Neuronal stem cell (in vitro differentiated cells): ENCODE data around the gene SYT1.

ENCODE experiments used
- DNase-seq: peaks from one replicate; pipeline ENCODE4 v3.0.0-alpha.2; 2013; ENCODE audit warnings: low spot score
- H2AFZ ChIP-seq: one replicate; pipeline ENCODE4 v1.6.1; 2013; ENCODE audit warnings: mild to moderate bottlenecking, low read length, inconsistent platforms
- H2AK5ac ChIP-seq: 2 replicates; pipeline ENCODE4 v1.6.1; 2013; ENCODE audit warnings: low read depth, mild to moderate bottlenecking, inconsistent platforms, low read length, moderate library complexity, mixed read lengths
- H2BK120ac ChIP-seq: 2 replicates; pipeline ENCODE4 v1.6.1; 2013; ENCODE audit warnings: low read depth, mild to moderate bottlenecking, inconsistent platforms, low read length, moderate library complexity, mixed read lengths
- H2BK12ac ChIP-seq: one replicate; pipeline ENCODE4 v1.6.1; 2013; ENCODE audit warnings: low read length, inconsistent platforms
- H2BK15ac ChIP-seq: 2 replicates; pipeline ENCODE4 v1.6.1; 2013; ENCODE audit warnings: mild to moderate bottlenecking, low read length, inconsistent platforms, mixed read lengths
- H2BK5ac ChIP-seq: one replicate; pipeline ENCODE4 v1.6.1; 2013; ENCODE audit warnings: inconsistent platforms, mild to moderate bottlenecking, low read length, moderate library complexity
- H3K14ac ChIP-seq: one replicate; pipeline ENCODE4 v1.6.1; 2013; ENCODE audit warnings: low read length, inconsistent platforms
- H3K18ac ChIP-seq: 2 replicates; pipeline ENCODE4 v1.6.1; 2013; ENCODE audit warnings: low read length, inconsistent platforms
- H3K23ac ChIP-seq: 2 replicates; pipeline ENCODE4 v1.6.1; 2013; ENCODE audit warnings: low read depth, mild to moderate bottlenecking, mixed read lengths, low read length, inconsistent platforms; ENCODE audit not compliant: poor library complexity
- H3K27ac ChIP-seq: replicated peaks from 3 replicates; pipeline ENCODE4 v1.5.1; 2013; ENCODE audit warnings: low read length, inconsistent platforms
- H3K27me3 ChIP-seq, 3 experiments: 2 replicates each; pipeline ENCODE4 v1.6.1; 2013; ENCODE audit warnings: low read length in 3 of 3, mild to moderate bottlenecking in 2 of 3, inconsistent platforms in 1 of 3, low read depth in 1 of 3, mixed read lengths in 1 of 3, moderate library complexity in 1 of 3; ENCODE audit not compliant: control insufficient read depth in 3 of 3, insufficient read depth in 3 of 3
- H3K36me3 ChIP-seq, 2 donors: replicated peaks in 1 of 2; 2 replicates each; pipeline ENCODE4 v1.6.1; 2013; ENCODE audit warnings: low read length in 2 of 2; ENCODE audit not compliant: control insufficient read depth in 2 of 2, insufficient read depth in 2 of 2
- H3K4ac ChIP-seq: 2 replicates; pipeline ENCODE4 v1.6.1; 2013; ENCODE audit warnings: inconsistent platforms, mild to moderate bottlenecking, low read length, moderate library complexity
- H3K4me1 ChIP-seq, 2 donors: 1 replicate in 1 of 2; 2 replicates in 1 of 2; pipeline ENCODE4 v1.6.1; 2013; ENCODE audit warnings: low read length in 2 of 2, low read depth in 1 of 2; ENCODE audit not compliant: control insufficient read depth in 2 of 2, insufficient read depth in 1 of 2
- H3K4me2 ChIP-seq: one replicate; pipeline ENCODE4 v1.6.1; 2013; ENCODE audit warnings: mild to moderate bottlenecking, low read length, inconsistent platforms; ENCODE audit not compliant: insufficient read depth, poor library complexity, severe bottlenecking
- H3K4me3 ChIP-seq, 2 donors: 2 replicates each; pipeline ENCODE4 v1.5.1; 2013; ENCODE audit warnings: low read length in 2 of 2, mild to moderate bottlenecking in 2 of 2, inconsistent platforms in 1 of 2, moderate library complexity in 1 of 2
- H3K79me1 ChIP-seq: one replicate; pipeline ENCODE4 v1.6.1; 2013; ENCODE audit warnings: low read depth, mild to moderate bottlenecking, inconsistent platforms, low read length, moderate library complexity
- H3K9ac ChIP-seq: one replicate; pipeline ENCODE4 v1.6.1; 2013; ENCODE audit warnings: mild to moderate bottlenecking, low read depth, low read length, inconsistent platforms; ENCODE audit not compliant: poor library complexity
- H3K9me3 ChIP-seq, 2 donors: replicated peaks in 1 of 2; 2 replicates each; pipeline versions ENCODE3 to v1.6.1; 2013; ENCODE audit warnings: low read length in 2 of 2, mild to moderate bottlenecking in 2 of 2, inconsistent platforms in 1 of 2, low read depth in 1 of 2, mixed read lengths in 1 of 2, moderate library complexity in 1 of 2; ENCODE audit not compliant: control insufficient read depth in 2 of 2, insufficient read depth in 1 of 2
- H4K8ac ChIP-seq: one replicate; pipeline ENCODE4 v1.6.1; 2013; ENCODE audit warnings: low read depth, mild to moderate bottlenecking, inconsistent platforms, low read length, moderate library complexity
- H4K91ac ChIP-seq: one replicate; pipeline ENCODE4 v1.6.1; 2013; ENCODE audit warnings: low read length, low read depth, mild to moderate bottlenecking, inconsistent platforms; ENCODE audit not compliant: poor library complexity
- WGBS, 2 donors: extraction: QIAGEN DNeasy Blood & Tissue Kit; methylation state at CpG; one replicate each; pipeline ENCODE4 v1.1.7; 2013; ENCODE audit warnings: missing lambda C conversion rate in 2 of 2, mixed read lengths in 1 of 2; ENCODE audit not compliant: insufficient read length in 2 of 2, insufficient replicate concordance in 1 of 2; ENCODE audit errors: extremely low coverage in 2 of 2; 5-methylcytosine and 5-hydroxymethylcytosine counted together

SYT1 gene

DNA sequence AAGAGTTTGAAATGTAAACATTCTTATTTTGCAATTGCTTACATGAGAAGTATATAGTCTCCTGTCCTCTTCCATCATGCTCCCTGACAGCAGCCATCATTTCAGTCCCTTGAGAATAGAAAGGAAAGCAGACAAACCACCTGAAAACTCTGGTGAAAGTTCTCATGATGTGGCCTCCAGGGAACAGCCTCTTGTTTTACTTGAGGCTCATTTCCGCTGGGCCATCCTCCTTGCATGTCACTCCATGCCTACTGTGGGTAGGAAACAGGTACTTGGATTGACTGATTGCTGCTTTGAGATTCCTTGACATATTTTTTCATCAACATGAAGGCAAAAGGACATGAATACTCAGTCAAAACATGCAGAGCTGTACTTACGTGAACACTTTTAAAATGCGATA is 6.0 kb downstream of the SYT1 start:
- Histone ChIP-seq H3K23ac (no peak overlapping the region), H4K8ac (no peak overlapping the region), H2BK12ac (no peak overlapping the region), H2BK5ac (no peak overlapping the region), H3K4me2 (no peak overlapping the region), H4K91ac (no peak overlapping the region), H3K18ac (no peak overlapping the region), H3K9ac (no peak overlapping the region), H2BK120ac (no peak overlapping the region), H3K79me1 (no peaks in the 10 kb centered on the region), H3K14ac (no peak overlapping the region), H3K4me3 (no peak overlapping the region), H3K27ac (no peak overlapping the region), H2AK5ac (no peak overlapping the region), H2BK15ac (no peak overlapping the region), H2AFZ (no peak overlapping the region), H3K9me3 (no peaks in the 10 kb centered on the region), H3K4me1 (peaks cover 0 to 7% of the 10 kb centered on the region in 2 donors), H3K36me3 (no peaks in the 10 kb centered on the region), H3K27me3 (no peaks in the 10 kb centered on the region), H3K4ac (no peak overlapping the region)
- no peak for DNase-seq
- WGBS, 2 donors = no CpG with 5 or more reads among the region's 3 CpGs

- Histone ChIP-seq H3K79me1 (no peaks in the 10 kb centered on the region), H2BK12ac (no peak overlapping the region), H3K4me3 (no peak overlapping the region), H3K4me1 (peaks cover 0 to 5% of the 10 kb centered on the region in 2 donors), H3K23ac (no peak overlapping the region), H3K4ac (no peak overlapping the region), H3K9ac (no peak overlapping the region), H3K4me2 (no peak overlapping the region), H2AFZ (no peak overlapping the region), H3K18ac (no peak overlapping the region), H3K36me3 (no peaks in the 10 kb centered on the region), H3K27me3 (no peaks in the 10 kb centered on the region), H2BK5ac (no peak overlapping the region), H4K8ac (no peak overlapping the region), H4K91ac (no peak overlapping the region), H3K14ac (no peak overlapping the region), H3K27ac (no peak overlapping the region), H2BK120ac (no peak overlapping the region), H2AK5ac (no peak overlapping the region), H3K9me3 (no peaks in the 10 kb centered on the region), H2BK15ac (no peak overlapping the region)
- no CpG with 5 or more reads among the region's 2 CpGs for WGBS, 2 donors
- DNase-seq = no peak
These were observed 7.0 kb downstream of the SYT1 start for GRCh38 chr12:78871566-78871965.

- no CpG with 5 or more reads among the region's 3 CpGs for WGBS, 2 donors
- no peak overlapping the region for H2BK12ac ChIP-seq
- H2BK15ac ChIP-seq = no peak overlapping the region
- H3K23ac ChIP-seq = no peak overlapping the region
- H3K18ac ChIP-seq = no peak overlapping the region
- no peaks in the 10 kb centered on the region for H3K36me3 ChIP-seq
- H3K79me1 ChIP-seq = peaks cover 2% of the 10 kb centered on the region
- no peak overlapping the region for H3K4me2 ChIP-seq
- H3K27ac ChIP-seq = no peak overlapping the region
- H3K9me3 ChIP-seq = peaks cover 0 to 4% of the 10 kb centered on the region in 2 donors
- H4K8ac ChIP-seq = no peak overlapping the region
- H2BK5ac ChIP-seq = no peak overlapping the region
- no peak overlapping the region for H3K14ac ChIP-seq
- no peak overlapping the region for H2AFZ ChIP-seq
- H3K27me3 ChIP-seq = no peaks in the 10 kb centered on the region
- no peak overlapping the region for H3K4ac ChIP-seq
- no peak overlapping the region for H4K91ac ChIP-seq
- H2BK120ac ChIP-seq = no peak overlapping the region
- H2AK5ac ChIP-seq = no peak overlapping the region
- H3K4me1 ChIP-seq = peaks cover 5 to 6% of the 10 kb centered on the region in 2 donors
- H3K4me3 ChIP-seq = no peak overlapping the region
- DNase-seq = no peak
- H3K9ac ChIP-seq = no peak overlapping the region
These were observed 13.9 kb downstream of the SYT1 start for GRCh38 chr12:78878459-78878858.

DNA sequence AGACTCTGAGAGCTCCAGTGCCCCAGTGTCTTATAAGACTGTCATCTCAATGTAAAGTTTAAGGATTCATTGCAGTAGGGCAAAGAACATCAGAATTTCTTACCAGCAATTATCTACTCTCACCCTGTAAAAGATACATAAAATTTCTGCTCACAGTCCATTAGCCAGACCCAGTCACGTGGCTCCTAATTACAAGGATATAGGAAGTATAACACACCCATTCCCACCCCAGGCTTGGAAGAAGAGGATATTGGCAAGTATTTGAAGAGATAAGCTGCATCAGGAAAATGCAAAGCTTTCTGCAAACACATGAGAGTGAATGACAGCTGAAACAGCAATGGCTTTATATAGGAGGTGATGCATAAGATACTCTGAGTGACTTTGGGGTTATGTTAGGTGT is 14.3 kb downstream of the SYT1 start:
- Histone ChIP-seq H3K14ac (no peak overlapping the region), H2AFZ (no peak overlapping the region), H3K79me1 (peaks cover 2% of the 10 kb centered on the region), H2BK15ac (no peak overlapping the region), H3K36me3 (no peaks in the 10 kb centered on the region), H3K27ac (no peak overlapping the region), H2BK12ac (no peak overlapping the region), H3K9me3 (peaks cover 0 to 4% of the 10 kb centered on the region in 2 donors), H2AK5ac (no peak overlapping the region), H3K27me3 (no peaks in the 10 kb centered on the region), H3K9ac (no peak overlapping the region), H3K4me3 (no peak overlapping the region), H3K4ac (no peak overlapping the region), H4K91ac (no peak overlapping the region), H3K23ac (no peak overlapping the region), H2BK5ac (no peak overlapping the region), H3K4me2 (no peak overlapping the region), H3K4me1 (peaks cover 5 to 6% of the 10 kb centered on the region in 2 donors), H4K8ac (no peak overlapping the region), H3K18ac (no peak overlapping the region), H2BK120ac (no peak overlapping the region)
- DNase-seq = no peak
- WGBS, 2 donors = no CpG with 5 or more reads among the region's 1 CpG
